Spleen (tissue), 11 donors: Measurements from ENCODE around the gene ITPKB. TPM values are rescaled to one million over a fixed set of nuclear protein-coding genes. Genes with fewer than 3 reads are reported as not detected.

ENCODE experiments used
- DNase-seq: peaks from one replicate; pipeline ENCODE4 v3.0.0-alpha.2; 2020
- H3K27ac ChIP-seq, 8 donors: fragments of 200-600 bp; sonication (generic) in 7 of 8; 1 replicate in 4 of 8; 2 replicates in 4 of 8; pipeline versions ENCODE4 v1.5.0 to v1.8.0; 2016 to 2021; ENCODE audit warnings: inconsistent platforms in 4 of 8, mild to moderate bottlenecking in 4 of 8, moderate library complexity in 1 of 8
- H3K27me3 ChIP-seq, 7 donors: fragments of 200-600 bp; sonication (generic) in 6 of 7; replicated peaks in 1 of 7; 1 replicate in 4 of 7; 2 replicates in 3 of 7; pipeline versions ENCODE4 v1.5.0 to v1.8.0; 2016 to 2021; ENCODE audit warnings: inconsistent platforms in 3 of 7, mild to moderate bottlenecking in 1 of 7
- H3K36me3 ChIP-seq, 6 donors: fragments of 200-600 bp; sonication (generic) in 5 of 6; 1 replicate in 4 of 6; 2 replicates in 2 of 6; pipeline versions ENCODE4 v1.5.0 to v1.8.0; 2016 to 2021; ENCODE audit warnings: inconsistent platforms in 2 of 6
- H3K4me1 ChIP-seq, 6 donors: fragments of 200-600 bp; sonication (generic) in 5 of 6; 1 replicate in 3 of 6; 2 replicates in 3 of 6; pipeline versions ENCODE4 v1.5.0 to v1.8.0; 2016 to 2021; ENCODE audit warnings: inconsistent platforms in 3 of 6
- H3K4me3 ChIP-seq, 8 donors: fragments of 200-600 bp; sonication (generic) in 7 of 8; 1 replicate in 4 of 8; 2 replicates in 4 of 8; pipeline versions ENCODE4 v1.5.0 to v1.8.0; 2016 to 2021; ENCODE audit warnings: inconsistent platforms in 4 of 8, mild to moderate bottlenecking in 4 of 8, moderate library complexity in 2 of 8
- H3K9me3 ChIP-seq, 8 donors: fragments of 200-600 bp; sonication (generic) in 7 of 8; 1 replicate in 4 of 8; 2 replicates in 4 of 8; pipeline versions ENCODE4 v1.5.0 to v1.8.0; 2016 to 2021; ENCODE audit warnings: inconsistent platforms in 4 of 8
- POLR2A ChIP-seq, 3 donors: fragments of 450-650 bp; IDR thresholded peaks; one replicate each; pipeline ENCODE4 v1.5.1; 2017; ENCODE audit warnings: antibody characterized with exemption in 3 of 3, mild to moderate bottlenecking in 1 of 3
- POLR2AphosphoS5 ChIP-seq, 3 donors: sonication (generic); formaldehyde crosslinking; IDR thresholded peaks; one replicate each; pipeline ENCODE4 v1.5.1; 2017; ENCODE audit warnings: antibody characterized with exemption in 3 of 3
- WGBS, 5 donors: extraction: QIAGEN DNeasy Blood & Tissue Kit in 3 of 5; methylation state at CpG; one replicate each; pipeline versions ENCODE4 v1.1.5 to v1.1.7; 2013 to 2018; 5-methylcytosine and 5-hydroxymethylcytosine counted together
- intact Hi-C: fragments of 100-400 bp; cut with DNase I; formaldehyde crosslinking; loops from one replicate; pipeline ENCODE4 v1.15.0; 2023; ENCODE audit warnings: low total_unique reads
- polyA plus RNA-seq, 3 donors: library from polyadenylated mRNA; stranded (reverse); fragments of 200-250 nt; gene quantifications; one replicate each; pipeline ENCODE4 v1.2.1, GENCODE V29; 2013
- total RNA-seq, 7 donors: library from RNA; depleted of rRNA in 3 of 7; stranded (reverse); fragments of >200 nt in 3 of 7; fragmentation: NEBNext Ultra II Directional in 4 of 7; extraction: Animal tissue kit (Norgen Biotek cat#: 25700) in 4 of 7; gene quantifications; one replicate each; pipeline versions ENCODE4 v1.1.0 to v1.2.1, GENCODE V29; 2016 to 2021
- TF ChIP-seq, protein P1 (sequence below), 11 experiments: fragments of 200-600 bp in 7 of 11; fragments of 450-650 bp in 4 of 11; sonication (generic) in 4 of 11; IDR thresholded peaks in 8 of 11; conservative IDR thresholded peaks in 3 of 11; 1 replicate in 7 of 11; 2 replicates in 4 of 11; pipeline versions ENCODE4 v1.4.0 to v1.8.0; 2016 to 2021; ENCODE audit warnings: antibody characterized with exemption in 11 of 11, inconsistent platforms in 4 of 11, mild to moderate bottlenecking in 1 of 11
- donor health status: healthy with polysubstance abuse.
- donor health status: DM: no; HTN: no; CAD: no; lungs with moderate emphysema.
- donor health status: DM: no; HTN: no; CAD: no.
- donor health status: Bipolar disorder and iron deficiency.
- donor health status: healthy.
- donor health status: DM: no; HTN: no; CAD: no.
- donor health status: DM: yes; HTN: yes; CAD: no.

ITPKB gene
- total and polyA plus RNA-seq, 10 donors, result 8.5 to 74.6 (median 59.6) TPM

DNA sequence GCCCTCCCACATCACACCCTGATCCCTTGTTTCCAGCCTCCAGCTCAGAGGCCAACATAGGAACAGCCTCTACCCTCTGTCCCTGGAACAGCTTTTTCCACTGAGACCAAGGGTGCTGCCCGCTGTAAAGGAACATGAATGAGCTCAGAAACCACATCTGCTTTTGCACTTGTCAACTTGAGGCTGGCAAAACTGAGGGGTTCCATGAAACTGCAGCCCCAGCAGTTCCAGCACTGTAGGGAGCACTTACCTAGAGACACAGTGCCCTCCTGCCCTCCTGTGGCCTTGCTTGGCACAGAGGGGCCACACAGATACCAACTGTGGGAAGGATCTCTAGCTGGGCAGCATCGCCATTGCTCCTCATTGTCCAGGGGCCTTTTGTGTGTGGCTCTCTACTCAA, 51.7 kb downstream of the ITPKB start:
- H3K36me3 ChIP-seq, result peaks cover 0 to 23% (median 0%) of the 10 kb centered on the region in 6 donors
- intact Hi-C loops, result no loop called here
- WGBS, 5 donors, result 72 to 100% (median 72%) methylated on average over 1 to 2 of the region's 2 CpGs
- peak; percentile 81 for DNase-seq
- peaks cover 0 to 96% (median 88%) of the 10 kb centered on the region in 6 donors for H3K4me1 ChIP-seq
- H3K4me3 ChIP-seq, result no peak overlapping the region
- H3K27me3 ChIP-seq, result no peaks in the 10 kb centered on the region
- no peaks in the 10 kb centered on the region for H3K9me3 ChIP-seq
- TF ChIP-seq, protein P1, sequence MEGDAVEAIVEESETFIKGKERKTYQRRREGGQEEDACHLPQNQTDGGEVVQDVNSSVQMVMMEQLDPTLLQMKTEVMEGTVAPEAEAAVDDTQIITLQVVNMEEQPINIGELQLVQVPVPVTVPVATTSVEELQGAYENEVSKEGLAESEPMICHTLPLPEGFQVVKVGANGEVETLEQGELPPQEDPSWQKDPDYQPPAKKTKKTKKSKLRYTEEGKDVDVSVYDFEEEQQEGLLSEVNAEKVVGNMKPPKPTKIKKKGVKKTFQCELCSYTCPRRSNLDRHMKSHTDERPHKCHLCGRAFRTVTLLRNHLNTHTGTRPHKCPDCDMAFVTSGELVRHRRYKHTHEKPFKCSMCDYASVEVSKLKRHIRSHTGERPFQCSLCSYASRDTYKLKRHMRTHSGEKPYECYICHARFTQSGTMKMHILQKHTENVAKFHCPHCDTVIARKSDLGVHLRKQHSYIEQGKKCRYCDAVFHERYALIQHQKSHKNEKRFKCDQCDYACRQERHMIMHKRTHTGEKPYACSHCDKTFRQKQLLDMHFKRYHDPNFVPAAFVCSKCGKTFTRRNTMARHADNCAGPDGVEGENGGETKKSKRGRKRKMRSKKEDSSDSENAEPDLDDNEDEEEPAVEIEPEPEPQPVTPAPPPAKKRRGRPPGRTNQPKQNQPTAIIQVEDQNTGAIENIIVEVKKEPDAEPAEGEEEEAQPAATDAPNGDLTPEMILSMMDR (IDR thresholded peaks at IDR 0.05 in 8 of 11, conservative IDR thresholded peaks at IDR 0.05 in 3 of 11), result peak in 7 of 11 experiments; percentile 21 to 43 (median 36)
- no peak for TF ChIP-seq POLR2A (IDR thresholded peaks at IDR 0.05)
- no peak for TF ChIP-seq POLR2AphosphoS5 (IDR thresholded peaks at IDR 0.05)
- H3K27ac ChIP-seq, result peak overlapping the region in 6 of 8 donors; percentile 20 to 56 (median 36)

DNA sequence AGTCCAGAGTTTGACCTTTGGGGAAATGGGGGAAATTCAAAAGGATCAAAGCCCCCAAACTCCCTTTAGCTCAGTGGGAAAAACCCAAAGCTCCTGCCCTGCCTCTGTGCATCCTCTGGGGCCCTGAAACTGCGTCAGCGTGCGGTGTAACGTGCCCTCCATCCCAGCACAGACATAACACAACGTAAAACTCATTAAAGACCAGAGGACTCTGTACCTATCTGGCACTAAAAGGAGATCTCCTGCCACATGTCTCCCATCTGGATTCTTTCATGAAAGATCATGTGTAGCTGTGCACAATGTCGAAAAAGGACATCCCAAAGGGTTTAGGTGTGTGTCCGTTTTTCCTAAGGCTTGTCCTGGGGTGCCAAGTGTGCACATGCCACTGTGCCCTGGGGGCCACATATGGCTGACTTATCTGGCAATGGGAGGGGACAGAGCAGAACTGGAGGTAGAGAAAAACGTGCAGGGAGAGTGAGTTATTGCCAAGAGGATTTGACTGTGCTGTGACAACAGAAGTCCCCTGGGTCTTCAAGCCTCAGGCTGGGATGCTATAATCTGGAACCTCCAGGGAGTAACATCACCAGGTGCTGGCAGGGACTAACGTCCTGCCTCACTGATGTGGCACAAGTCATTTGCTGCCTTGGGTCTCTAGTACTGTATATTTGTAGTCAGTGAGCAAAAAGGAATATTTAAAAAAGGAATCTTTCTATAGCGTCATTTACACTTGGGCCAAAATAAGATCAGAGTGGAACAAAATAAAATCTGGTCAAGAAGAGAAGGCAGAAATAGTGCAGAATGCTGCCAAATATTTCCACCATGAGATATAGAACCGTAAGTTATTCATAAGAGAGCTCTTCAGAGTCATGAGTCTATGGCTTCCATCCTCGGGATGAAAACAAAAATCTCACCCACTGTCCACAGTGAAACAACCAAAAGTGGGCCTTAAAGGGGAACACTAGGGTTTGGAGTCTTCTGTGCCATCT, 52.3 kb downstream of the ITPKB start:
- WGBS, 5 donors, result 66 to 79% (median 75%) methylated on average over 12 of the region's 12 CpGs
- H3K27ac ChIP-seq, result peak overlapping the region in 6 of 8 donors; percentile 20 to 96 (median 36)
- no peaks in the 10 kb centered on the region for H3K27me3 ChIP-seq
- intact Hi-C loops, result no loop called here
- H3K4me3 ChIP-seq, result no peak overlapping the region
- no peak for TF ChIP-seq POLR2A (IDR thresholded peaks at IDR 0.05)
- TF ChIP-seq, protein P1 (IDR thresholded peaks at IDR 0.05 in 8 of 11, conservative IDR thresholded peaks at IDR 0.05 in 3 of 11), result no peak
- no peak for DNase-seq
- peaks cover 0 to 21% (median 0%) of the 10 kb centered on the region in 6 donors for H3K36me3 ChIP-seq
- H3K4me1 ChIP-seq, result peaks cover 0 to 96% (median 85%) of the 10 kb centered on the region in 6 donors
- H3K9me3 ChIP-seq, result no peaks in the 10 kb centered on the region

DNA sequence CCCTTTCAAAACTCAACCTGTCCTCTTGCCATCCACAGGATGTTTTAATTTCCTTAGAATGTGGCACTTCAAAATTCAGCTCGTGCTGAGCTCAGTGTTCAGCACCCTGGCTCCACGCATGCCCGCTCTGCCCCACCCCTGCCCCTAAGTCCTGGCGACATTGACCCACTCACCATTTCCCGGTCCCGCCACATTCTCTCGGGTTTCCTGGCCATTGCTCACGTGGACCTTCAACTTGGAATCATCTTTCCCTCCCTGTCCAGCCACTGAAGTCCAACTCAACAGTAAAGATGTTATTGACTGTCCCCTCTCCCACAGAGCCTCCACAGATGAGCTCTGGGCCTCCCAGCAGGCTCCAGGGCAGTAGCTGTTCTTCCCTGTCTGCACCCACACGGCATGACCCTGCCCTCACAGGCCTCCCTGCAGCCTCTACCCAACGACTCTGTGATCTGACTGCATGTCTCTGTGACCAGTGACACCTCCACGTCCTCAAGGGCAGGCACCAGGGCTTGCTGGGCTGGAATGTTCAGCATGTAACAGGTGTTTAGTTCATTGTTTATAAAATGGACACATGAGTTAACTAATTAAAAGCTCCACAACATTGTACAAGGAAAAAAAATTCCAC, 53.8 kb downstream of the ITPKB start:
- 67 to 80% (median 72%) methylated on average over 11 of the region's 11 CpGs for WGBS, 5 donors
- no peaks in the 10 kb centered on the region for H3K9me3 ChIP-seq
- no peak for DNase-seq
- H3K27me3 ChIP-seq, result no peaks in the 10 kb centered on the region
- intact Hi-C loops, result no loop called here
- peak overlapping the region in 5 of 8 donors; percentile 9 to 96 (median 42) for H3K27ac ChIP-seq
- TF ChIP-seq, protein P1 (IDR thresholded peaks at IDR 0.05 in 8 of 11, conservative IDR thresholded peaks at IDR 0.05 in 3 of 11), result no peak
- TF ChIP-seq POLR2AphosphoS5 (IDR thresholded peaks at IDR 0.05), result peak in 2 of 3 donors; percentile 22 to 28
- H3K4me3 ChIP-seq, result no peak overlapping the region
- peaks cover 0 to 96% (median 85%) of the 10 kb centered on the region in 6 donors for H3K4me1 ChIP-seq
- peaks cover 0 to 21% (median 0%) of the 10 kb centered on the region in 6 donors for H3K36me3 ChIP-seq
